SH-SY5Y (cell line): Measurements from ENCODE around the gene YBX2.

Source experiments
- GATA2 ChIP-seq: IDR thresholded peaks from 2 replicates; pipeline ENCODE4 v1.6.1; 2011; ENCODE audit warnings: mild to moderate bottlenecking, low read depth, low read length
- GATA3 ChIP-seq: IDR thresholded peaks from 2 replicates; pipeline ENCODE4 v1.6.1; 2011; ENCODE audit warnings: low read depth, mild to moderate bottlenecking, low read length, moderate library complexity

- TF ChIP-seq GATA2 (no peak), GATA3 (no peak)
These were observed 55.1 kb downstream of the YBX2 start, which contains the start of gene PHF23 for GRCh38 chr17:7239091-7240027.
